CD4-positive, alpha-beta T cell treated with Interleukin-2 at 100 ng/mL for 4 hours (primary cell): ENCODE measurements around the gene RELN.

ENCODE experiments used
- DNase-seq: peaks from one replicate; pipeline ENCODE4 v3.0.0-alpha.2; 2020; ENCODE audit warnings: low spot score

Gene RELN

DNA sequence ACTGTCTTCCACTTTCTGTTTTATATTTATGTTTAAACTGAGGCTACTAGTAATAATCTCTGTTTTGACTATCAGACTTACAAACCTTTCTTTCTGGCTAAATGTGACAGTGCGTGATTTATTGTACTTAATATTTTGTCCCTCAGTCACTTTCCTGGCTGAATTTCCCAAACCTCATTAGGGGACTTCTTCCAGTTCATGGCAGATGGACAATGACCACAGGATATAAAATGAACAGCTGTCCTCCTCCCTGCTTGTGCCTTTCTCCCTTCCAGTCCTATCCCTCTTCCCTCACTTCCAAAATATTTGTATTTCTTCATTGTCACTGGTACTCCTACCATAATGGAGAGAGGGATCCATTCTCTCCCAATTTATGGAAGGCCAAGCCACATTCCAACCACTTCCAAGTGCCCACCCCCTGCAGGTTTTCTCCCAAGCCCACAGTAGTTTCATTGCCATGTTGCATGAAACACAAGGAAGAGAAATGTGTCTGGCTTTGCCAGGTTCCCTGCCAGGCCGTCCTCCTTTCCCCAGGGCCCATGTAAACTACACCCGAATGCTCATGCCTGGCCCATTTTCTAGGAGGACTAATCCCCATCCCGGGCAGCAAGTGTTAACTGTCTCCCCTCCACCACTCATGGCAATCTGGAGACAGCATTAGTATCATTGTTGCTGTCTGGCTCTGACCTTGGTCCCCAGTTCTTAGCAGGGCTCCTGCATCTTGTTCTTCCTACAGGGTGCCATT lies 273.9 kb downstream of the RELN start:
- no peak for DNase-seq

DNA sequence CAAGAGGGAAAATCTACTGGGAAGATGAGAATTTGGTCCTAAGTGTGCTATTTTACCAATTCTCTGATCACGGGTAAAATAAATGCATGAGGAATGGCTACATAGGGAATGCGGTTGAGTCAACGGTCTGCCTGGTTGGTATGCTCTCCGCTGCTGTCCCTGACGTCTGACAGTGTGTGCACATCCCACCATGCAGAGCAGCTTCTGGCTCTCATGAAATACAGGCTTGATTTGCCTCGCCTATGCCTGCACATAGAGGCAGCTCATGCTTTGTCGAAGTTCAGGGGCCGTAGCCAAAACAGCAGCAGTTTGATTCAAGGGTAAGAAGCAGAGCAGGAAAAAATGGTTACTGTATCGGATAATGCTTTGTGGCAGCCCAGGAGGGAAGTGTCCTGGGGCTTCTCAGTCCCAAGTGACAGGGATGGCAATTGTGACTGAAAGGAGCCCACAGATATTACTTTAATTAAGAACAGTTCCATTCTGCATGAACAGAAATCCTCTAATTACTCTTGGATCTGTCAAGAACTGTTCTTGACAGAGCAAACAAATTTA lies 275.0 kb downstream of the RELN start:
- no peak for DNase-seq

DNA sequence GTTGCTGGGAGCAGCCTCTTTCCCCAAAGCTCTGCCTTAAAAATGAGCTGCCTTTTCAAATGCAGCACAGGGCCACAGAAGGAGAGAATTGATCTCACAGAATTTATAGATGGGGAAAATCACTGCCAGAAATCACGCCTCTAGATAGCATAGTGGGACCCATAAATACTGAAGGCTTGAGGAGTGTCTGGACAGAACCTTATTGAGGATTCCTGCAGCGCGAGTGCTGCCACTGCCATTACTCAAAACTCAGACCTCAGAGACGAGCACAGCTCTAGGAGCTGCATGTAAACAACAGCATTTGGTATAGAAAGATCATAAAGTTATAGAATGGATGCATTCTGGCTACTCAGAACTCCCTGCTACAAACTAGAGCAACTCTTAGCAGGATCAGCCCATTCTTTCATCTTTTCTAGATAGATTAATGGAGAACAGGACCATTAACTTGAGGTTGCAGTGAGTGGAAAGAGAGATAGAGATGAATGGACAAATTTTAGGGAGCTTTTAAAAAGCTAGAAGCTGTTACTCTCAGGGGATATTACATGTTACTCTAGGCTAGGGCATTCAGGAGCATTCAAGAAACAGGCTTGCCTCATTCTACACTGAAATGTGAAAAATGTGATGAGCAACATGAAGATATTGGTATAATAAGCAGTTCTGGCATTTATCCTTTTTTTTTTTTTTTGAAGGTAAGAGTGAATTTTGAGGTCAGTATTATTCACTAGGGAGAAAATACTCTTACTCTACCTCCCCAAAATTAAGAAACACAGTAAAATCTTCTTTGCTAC lies 276.3 kb downstream of the RELN start:
- no peak for DNase-seq

GRCh38 chr7:103711413-103711812 lies 278.0 kb downstream of the RELN start:
- DNase-seq = no peak

GRCh38 chr7:103710247-103710646 lies 279.2 kb downstream of the RELN start:
- DNase-seq = no peak

- DNase-seq = no peak
Measured at GRCh38 chr7:103706805-103707204, 282.7 kb downstream of the RELN start.

DNA sequence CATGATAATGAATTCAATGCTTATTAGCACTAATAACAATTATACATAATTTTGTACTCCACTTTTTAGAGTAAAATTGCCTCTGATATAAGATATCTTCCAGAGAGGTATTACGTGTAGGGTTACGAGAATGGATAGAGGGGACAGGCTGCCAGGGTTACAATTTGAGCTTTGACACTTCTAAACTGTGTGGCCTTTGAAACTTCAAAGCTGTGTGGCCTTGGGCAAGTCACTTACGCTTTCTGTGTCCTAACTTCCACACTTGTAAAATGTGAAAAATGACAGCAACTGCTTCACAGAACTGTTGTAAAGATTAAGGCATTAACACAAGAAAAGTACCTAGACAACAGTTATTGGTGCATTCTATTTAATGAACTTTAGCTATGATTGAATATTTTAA lies 283.9 kb downstream of the RELN start:
- no peak for DNase-seq

DNA sequence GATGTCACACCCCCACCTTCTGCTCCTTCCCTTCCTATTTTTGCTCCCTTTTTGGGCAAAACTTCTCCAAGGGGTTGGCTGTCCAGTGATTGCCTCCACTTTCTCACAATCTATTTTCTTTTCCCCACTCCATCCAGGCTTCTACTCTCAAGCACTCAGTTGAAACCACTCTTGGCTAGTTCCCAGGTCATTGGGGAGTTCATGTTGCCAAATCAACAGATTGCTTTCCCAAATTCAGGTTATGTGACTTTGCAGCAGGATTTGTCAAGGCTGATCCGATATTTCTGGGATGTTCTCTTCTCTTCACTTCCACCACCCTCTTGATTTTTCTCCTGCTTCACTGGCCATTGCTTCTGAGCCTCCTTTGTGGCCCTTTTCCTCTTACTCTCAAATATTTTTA lies 284.8 kb downstream of the RELN start:
- no peak for DNase-seq

GRCh38 chr7:103702982-103703381 lies 286.5 kb downstream of the RELN start:
- no peak for DNase-seq

DNA sequence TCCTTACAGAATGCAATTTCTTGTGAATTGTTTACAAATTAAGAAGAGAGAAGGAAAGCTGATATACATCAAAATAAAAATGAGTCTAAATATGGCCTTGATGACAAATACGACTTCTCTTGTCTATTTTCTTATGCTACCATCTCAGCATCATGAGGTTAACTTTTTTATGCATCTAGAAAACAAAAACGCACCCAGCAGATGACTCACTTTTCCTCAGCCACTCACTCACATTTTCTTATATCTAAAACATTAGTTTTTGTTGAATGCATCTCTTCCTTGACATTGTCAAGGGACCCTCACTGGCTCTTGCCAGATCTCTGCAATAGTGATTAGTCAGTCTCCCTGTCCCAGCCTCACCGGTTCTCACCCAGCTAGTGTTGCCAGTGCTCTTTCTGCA lies 287.0 kb downstream of the RELN start:
- DNase-seq = no peak

DNA sequence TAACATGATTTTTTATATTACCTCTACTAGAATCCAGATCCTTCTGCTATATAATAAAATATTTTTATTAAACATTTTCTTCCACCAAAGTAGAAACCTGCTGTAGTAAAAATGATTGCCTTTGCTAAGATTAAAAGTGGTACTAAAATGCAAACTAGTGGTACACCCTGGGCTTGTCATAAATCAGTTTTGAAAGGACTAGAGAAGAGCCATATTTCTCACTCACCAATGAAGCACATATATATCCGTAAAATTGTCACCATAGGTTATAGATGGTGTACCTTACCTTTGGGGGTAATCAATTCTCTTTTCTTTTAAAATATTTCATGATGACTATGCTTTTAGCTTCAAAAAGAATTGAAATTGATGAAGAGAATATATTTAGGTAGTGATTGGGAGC lies 290.4 kb downstream of the RELN start:
- no peak for DNase-seq

DNA sequence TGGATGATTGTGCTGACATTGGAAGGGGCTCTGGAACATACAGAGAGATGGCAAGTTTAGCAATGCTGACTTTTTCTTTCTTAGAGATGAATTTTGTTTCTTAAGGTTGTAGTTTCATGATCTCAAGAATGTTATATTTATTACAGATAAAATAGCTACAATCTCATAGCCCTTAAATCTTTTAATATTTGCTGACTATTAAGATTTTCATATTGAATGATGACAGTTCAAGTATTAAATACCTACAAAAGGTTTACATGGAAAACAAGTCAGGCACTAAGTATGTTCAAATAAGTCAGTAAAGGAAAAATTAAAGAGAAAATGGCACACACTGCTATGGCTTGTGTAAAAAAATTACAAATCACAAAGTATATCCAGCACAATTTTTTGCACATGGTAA lies 291.4 kb downstream of the RELN start:
- no peak for DNase-seq

DNA sequence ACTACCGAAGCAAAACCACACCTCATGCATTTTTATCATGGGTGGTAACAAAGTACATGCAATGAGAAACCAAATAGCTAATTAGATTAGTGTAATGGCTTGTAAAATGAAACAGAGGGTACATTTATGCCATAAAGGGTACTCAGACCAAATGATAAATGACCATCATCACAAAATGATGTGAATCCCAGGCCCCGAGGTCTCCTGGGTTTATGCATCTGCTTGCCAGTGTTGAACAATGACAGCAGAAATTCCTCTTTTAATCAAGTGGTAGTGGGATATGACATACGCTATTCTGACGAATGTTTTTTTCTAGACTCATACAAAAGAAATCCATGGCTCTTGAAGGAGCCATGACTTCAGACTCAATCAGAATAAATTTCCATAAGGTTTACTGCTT lies 293.9 kb downstream of the RELN start:
- no peak for DNase-seq

DNA sequence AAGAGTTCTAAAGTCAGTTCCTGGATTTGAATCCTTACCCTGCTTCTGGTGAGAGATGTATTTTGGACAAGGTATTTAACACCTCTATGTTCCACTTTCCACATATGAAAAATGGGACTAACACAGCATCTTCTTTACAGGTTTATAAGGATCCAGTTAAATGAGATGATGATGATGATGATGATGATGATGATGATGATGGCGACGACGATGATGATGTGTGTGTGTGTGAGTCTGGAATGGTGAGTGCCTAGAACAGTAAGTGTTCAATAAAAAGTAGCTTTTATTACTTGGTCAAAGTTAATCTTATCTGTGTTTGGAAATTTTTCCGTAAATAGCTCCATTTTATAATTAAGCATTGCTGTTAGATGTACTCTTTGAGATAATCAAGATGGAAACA lies 295.2 kb downstream of the RELN start:
- DNase-seq = no peak

- DNase-seq = no peak
Measured at GRCh38 chr7:103691291-103691690, 298.2 kb downstream of the RELN start.

DNA sequence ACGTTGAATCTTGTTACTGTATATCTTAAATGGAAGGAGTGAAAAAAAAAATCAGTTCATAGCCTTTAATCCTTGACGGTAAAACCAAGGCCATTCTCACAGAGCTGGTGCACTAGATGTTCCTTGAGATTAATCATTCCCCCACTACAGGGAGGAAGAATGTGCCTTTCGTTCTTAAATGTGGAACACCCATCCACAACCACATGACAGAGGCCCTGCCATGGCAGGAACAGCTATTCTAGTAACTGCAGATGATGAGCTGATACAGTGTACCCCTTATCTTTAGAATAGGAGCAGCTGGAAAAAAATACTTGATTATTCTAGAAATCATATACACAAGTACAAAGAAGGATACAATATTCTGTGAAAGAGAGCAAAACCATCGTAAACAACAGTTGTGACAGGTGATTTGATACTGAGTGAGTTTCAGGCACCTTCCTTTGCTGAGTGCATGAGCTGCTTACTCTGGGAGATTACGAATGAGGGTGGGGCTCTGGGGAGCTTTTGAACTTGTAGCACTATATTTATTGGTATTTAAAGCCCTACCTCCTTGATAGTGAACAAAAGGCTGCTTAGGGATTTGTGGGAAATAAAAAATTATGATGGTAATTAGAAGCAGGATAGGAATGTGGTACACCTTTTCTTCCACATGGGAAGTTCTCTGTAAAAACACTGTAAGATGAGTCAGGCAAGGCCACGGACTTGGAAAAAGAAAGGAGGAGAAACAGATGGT lies 299.1 kb downstream of the RELN start:
- DNase-seq = no peak

- no peak for DNase-seq
Measured at GRCh38 chr7:103689255-103689654, 300.2 kb downstream of the RELN start.

DNA sequence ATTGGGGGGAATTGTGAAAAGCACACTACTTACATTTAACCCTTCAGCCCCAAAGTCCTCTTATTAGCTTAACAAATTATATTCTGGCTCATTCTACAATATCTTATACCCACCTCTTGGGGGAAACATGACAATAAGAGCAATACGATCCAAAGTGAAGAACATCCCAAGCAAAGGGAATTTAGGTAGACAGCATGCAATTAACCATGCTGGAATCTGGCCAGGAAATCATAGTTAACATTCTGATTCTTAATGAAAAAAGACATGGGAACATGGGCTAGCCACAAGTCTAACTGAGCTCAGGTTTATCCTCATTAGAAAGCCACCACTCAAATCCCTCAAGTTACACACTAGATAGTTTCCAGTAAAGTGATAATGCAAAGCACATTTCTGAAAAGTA lies 301.5 kb downstream of the RELN start:
- no peak for DNase-seq

- DNase-seq = no peak
Measured at GRCh38 chr7:103687272-103687671, 302.2 kb downstream of the RELN start.

DNA sequence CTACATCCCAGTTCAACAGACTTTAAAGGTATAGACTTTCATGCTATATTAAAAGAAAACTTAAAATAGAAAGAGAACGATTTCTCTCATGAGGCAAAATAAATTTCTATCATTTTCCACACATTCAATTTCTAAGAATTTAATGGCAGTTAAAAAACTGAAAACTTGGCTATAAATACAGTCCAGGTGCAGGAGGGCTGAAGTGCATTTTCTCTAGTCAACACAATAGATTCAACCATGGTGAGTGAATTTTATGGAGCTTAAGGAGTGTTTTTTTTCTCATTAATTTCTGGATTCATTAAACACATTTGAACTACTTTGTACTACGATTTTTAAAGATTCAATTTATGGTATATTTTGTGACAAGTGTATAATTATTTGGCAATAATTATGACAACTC lies 302.7 kb downstream of the RELN start:
- DNase-seq = no peak

GRCh38 chr7:103686064-103686463 lies 303.4 kb downstream of the RELN start:
- no peak for DNase-seq

DNA sequence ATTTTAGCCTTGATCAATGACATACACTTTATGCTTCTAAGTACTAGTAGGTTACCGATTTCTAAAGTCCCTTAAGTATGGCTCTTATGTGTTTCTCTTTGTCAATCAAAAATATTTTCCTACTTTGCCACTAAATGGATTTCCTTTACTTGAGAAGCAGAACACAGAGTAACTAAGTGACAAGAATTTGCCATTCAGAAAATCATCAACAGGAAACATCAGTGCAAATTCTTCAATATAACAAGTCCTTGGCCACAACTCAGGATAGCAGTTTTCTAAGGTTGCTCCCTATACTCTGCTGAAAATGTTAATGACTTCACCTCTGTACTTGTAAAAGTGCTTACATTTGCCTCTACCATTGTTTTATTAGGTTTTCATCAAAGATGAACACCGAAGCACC lies 303.8 kb downstream of the RELN start:
- DNase-seq = no peak

DNA sequence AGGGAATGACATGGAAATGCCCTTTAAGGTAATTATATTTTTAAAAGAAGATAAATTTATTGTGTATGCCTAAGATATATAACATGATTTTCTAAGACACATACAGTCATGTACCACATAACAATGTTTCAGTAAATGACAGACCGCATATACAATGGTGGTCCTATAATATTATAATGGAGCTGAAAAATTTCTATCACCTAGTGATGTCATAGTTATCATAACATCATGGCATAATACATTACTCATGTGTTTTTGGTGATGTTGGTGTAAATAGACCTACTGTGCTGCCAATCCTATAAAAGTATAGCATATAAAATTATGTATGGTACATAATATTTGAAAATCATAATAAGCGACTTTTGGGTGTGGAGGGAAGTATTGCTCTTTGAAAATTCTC lies 306.1 kb downstream of the RELN start:
- DNase-seq = no peak
